ENCODE results near the gene KCNH5. TPM values are rescaled to one million over a fixed set of nuclear protein-coding genes. Genes with fewer than 3 reads are reported as not detected.

Gene KCNH5
- total and polyA plus RNA-seq, 2 donors (not counting 1 experiment from before 2014, with no cell fraction given), result 0.03 to 0.83 TPM

DNA sequence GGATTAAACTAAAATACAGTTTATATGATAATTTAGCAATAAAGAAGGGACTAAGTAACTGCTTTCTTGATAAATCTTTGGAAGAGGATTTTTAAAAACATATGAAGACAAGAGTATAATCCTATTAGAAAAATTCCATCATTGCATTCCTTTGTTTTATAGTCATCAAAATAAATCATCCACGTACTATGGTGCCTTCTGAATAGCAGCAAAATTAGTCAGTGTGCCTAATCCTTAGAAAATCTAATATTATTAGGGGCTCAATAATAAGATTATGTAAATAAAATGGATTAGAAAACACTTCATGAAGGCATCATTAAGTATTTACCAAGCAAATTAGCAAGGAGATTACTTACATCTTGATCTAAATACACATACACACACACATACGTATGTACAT is 102.1 kb downstream of the KCNH5 start:
- peak; percentile 44 to 51 for DNase-seq (ENCODE audit: low read depth in 2 of 2)
- no peaks in the 10 kb centered on the region for H4K20me1 ChIP-seq (ENCODE audit: control insufficient read depth, extremely low read depth, insufficient read depth, low read length)
- H3K4me1 ChIP-seq (ENCODE audit: control insufficient read depth, extremely low read depth, insufficient read depth, low read length), result peaks cover 6% of the 10 kb centered on the region
- no peak overlapping the region for H3K4me2 ChIP-seq (ENCODE audit: extremely low read depth, insufficient read depth, low read length)
- H2AFZ ChIP-seq (ENCODE audit: low read length), result no peak overlapping the region
- peak overlapping the region; percentile 31 for H3K27ac ChIP-seq (ENCODE audit: insufficient read depth, low read length)
- H3K36me3 ChIP-seq (ENCODE audit: control insufficient read depth, insufficient read depth, low read length), result no peaks in the 10 kb centered on the region
- H3K79me2 ChIP-seq (ENCODE audit: control insufficient read depth, insufficient read depth, low read length), result no peaks in the 10 kb centered on the region
- H3K27me3 ChIP-seq (ENCODE audit: control insufficient read depth, insufficient read depth, low read length), result no peaks in the 10 kb centered on the region
- H3K9me3 ChIP-seq (ENCODE audit: control insufficient read depth, insufficient read depth, low read depth, low read length), result no peaks in the 10 kb centered on the region
- no peak overlapping the region for H3K9ac ChIP-seq (ENCODE audit: insufficient read depth, low read length)
- TF ChIP-seq EZH2 (IDR thresholded peaks at IDR 0.05; ENCODE audit: low read length, missing control alignments) (no peak), CTCF (conservative IDR thresholded peaks at IDR 0.05 in 1 of 2, IDR thresholded peaks at IDR 0.05 in 1 of 2; ENCODE audit: low read depth in 1 of 2, low read length in 2 of 2) (no peak)
- no peak overlapping the region for H3K4me3 ChIP-seq (replicated peaks in 1 of 4; ENCODE audit: control extremely low read depth in 1 of 4, insufficient read depth in 1 of 4, low read depth in 3 of 4, low read length in 4 of 4)

- no peak for DNase-seq (ENCODE audit: low read depth in 2 of 2)
- Histone ChIP-seq H3K9ac (ENCODE audit: insufficient read depth, low read length) (no peak overlapping the region), H2AFZ (ENCODE audit: low read length) (no peak overlapping the region), H4K20me1 (ENCODE audit: control insufficient read depth, extremely low read depth, insufficient read depth, low read length) (no peaks in the 10 kb centered on the region), H3K9me3 (ENCODE audit: control insufficient read depth, insufficient read depth, low read depth, low read length) (no peaks in the 10 kb centered on the region), H3K4me3 (replicated peaks in 1 of 4; ENCODE audit: control extremely low read depth in 1 of 4, insufficient read depth in 1 of 4, low read depth in 3 of 4, low read length in 4 of 4) (no peak overlapping the region), H3K4me1 (ENCODE audit: control insufficient read depth, extremely low read depth, insufficient read depth, low read length) (peaks cover 6% of the 10 kb centered on the region), H3K27me3 (ENCODE audit: control insufficient read depth, insufficient read depth, low read length) (no peaks in the 10 kb centered on the region), H3K4me2 (ENCODE audit: extremely low read depth, insufficient read depth, low read length) (no peak overlapping the region), H3K27ac (ENCODE audit: insufficient read depth, low read length) (no peak overlapping the region), H3K36me3 (ENCODE audit: control insufficient read depth, insufficient read depth, low read length) (no peaks in the 10 kb centered on the region), H3K79me2 (ENCODE audit: control insufficient read depth, insufficient read depth, low read length) (no peaks in the 10 kb centered on the region)
- TF ChIP-seq CTCF (conservative IDR thresholded peaks at IDR 0.05 in 1 of 2, IDR thresholded peaks at IDR 0.05 in 1 of 2; ENCODE audit: low read depth in 1 of 2, low read length in 2 of 2) (no peak), EZH2 (IDR thresholded peaks at IDR 0.05; ENCODE audit: low read length, missing control alignments) (no peak)
Measured at GRCh38 chr14:62939970-62940369, 105.3 kb downstream of the KCNH5 start.

DNA sequence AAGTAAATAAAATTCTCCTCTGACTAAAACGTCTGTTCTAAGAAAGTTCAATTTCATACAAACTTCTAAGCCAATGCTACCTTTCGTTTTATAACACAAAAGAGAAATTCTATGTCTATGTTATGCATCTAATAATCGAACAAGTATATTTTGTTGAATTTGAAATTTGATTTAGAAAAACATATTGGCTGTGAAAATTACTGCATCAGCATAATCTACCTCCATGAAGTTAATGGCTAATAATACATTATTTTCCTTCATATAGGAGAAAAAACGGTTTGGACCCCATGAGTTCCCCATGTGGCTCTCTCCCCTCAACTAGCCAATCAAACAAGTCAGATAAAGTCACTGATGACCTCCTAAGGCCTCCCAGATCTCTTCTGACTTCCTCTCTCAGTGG is 106.5 kb downstream of the KCNH5 start:
- Histone ChIP-seq H3K79me2 (ENCODE audit: control insufficient read depth, insufficient read depth, low read length) (no peaks in the 10 kb centered on the region), H4K20me1 (ENCODE audit: control insufficient read depth, extremely low read depth, insufficient read depth, low read length) (no peaks in the 10 kb centered on the region), H3K36me3 (ENCODE audit: control insufficient read depth, insufficient read depth, low read length) (no peaks in the 10 kb centered on the region), H3K4me1 (ENCODE audit: control insufficient read depth, extremely low read depth, insufficient read depth, low read length) (peaks cover 6% of the 10 kb centered on the region), H3K4me3 (replicated peaks in 1 of 4; ENCODE audit: control extremely low read depth in 1 of 4, insufficient read depth in 1 of 4, low read depth in 3 of 4, low read length in 4 of 4) (no peak overlapping the region), H3K27me3 (ENCODE audit: control insufficient read depth, insufficient read depth, low read length) (no peaks in the 10 kb centered on the region), H3K4me2 (ENCODE audit: extremely low read depth, insufficient read depth, low read length) (no peak overlapping the region), H2AFZ (ENCODE audit: low read length) (no peak overlapping the region), H3K9ac (ENCODE audit: insufficient read depth, low read length) (no peak overlapping the region), H3K9me3 (ENCODE audit: control insufficient read depth, insufficient read depth, low read depth, low read length) (no peaks in the 10 kb centered on the region), H3K27ac (ENCODE audit: insufficient read depth, low read length) (no peak overlapping the region)
- TF ChIP-seq EZH2 (IDR thresholded peaks at IDR 0.05; ENCODE audit: low read length, missing control alignments), result no peak
- no peak for TF ChIP-seq CTCF (conservative IDR thresholded peaks at IDR 0.05 in 1 of 2, IDR thresholded peaks at IDR 0.05 in 1 of 2; ENCODE audit: low read depth in 1 of 2, low read length in 2 of 2)
- no peak for DNase-seq (ENCODE audit: low read depth in 2 of 2)

All from fibroblast of lung (primary cell).